ENCODE data around the gene SIAH3. TPM values are rescaled to one million over a fixed set of nuclear protein-coding genes. Genes with fewer than 3 reads are reported as not detected.

Gene SIAH3
- total RNA-seq, 3 donors from 2014 or later (not counting 1 experiment from before 2014, with no cell fraction given) = not detected

DNA sequence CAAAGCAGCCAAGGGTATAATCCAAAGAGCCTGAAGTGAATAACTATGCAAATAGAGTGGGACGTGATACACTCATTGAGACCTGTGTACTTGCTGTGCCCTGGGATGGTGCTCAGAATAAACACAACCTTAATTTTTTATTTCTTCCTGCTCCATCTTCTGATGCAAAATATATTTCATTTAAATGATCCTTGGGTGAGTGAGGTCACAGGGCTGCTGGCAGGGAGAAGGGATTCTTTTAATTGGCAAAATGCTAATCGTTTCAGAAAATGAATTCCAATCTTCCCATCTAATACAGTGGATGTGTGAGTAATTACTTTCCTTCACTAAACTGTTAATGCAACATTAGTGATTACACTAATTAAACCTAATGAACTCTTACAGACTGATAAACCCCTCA, 63.5 kb downstream of the SIAH3 start:
- ATAC-seq (no peak), DNase-seq (no peak)
- Histone ChIP-seq H3K4me1 (ENCODE audit: control insufficient read depth, insufficient read depth, low read length) (no peaks in the 10 kb centered on the region), H3K9me3 (ENCODE audit: control insufficient read depth, insufficient read depth, low read length) (no peaks in the 10 kb centered on the region), H3K27me3 (ENCODE audit: control insufficient read depth, insufficient read depth, low read length) (no peaks in the 10 kb centered on the region), H3K36me3 (ENCODE audit: control insufficient read depth, insufficient read depth, low read length) (no peaks in the 10 kb centered on the region), H3K4me3 (ENCODE audit: low read length) (no peak overlapping the region), H3K27ac (ENCODE audit: low read length) (no peak overlapping the region)
- H3K27me3 Mint-ChIP-seq (ENCODE audit: low read depth in 2 of 2) = peaks cover 14 to 24% of the 10 kb centered on the region in 2 donors
- 100% methylated on average over 1 of the region's 2 CpGs for WGBS (ENCODE audit: insufficient coverage)
- TF ChIP-seq, protein P1, sequence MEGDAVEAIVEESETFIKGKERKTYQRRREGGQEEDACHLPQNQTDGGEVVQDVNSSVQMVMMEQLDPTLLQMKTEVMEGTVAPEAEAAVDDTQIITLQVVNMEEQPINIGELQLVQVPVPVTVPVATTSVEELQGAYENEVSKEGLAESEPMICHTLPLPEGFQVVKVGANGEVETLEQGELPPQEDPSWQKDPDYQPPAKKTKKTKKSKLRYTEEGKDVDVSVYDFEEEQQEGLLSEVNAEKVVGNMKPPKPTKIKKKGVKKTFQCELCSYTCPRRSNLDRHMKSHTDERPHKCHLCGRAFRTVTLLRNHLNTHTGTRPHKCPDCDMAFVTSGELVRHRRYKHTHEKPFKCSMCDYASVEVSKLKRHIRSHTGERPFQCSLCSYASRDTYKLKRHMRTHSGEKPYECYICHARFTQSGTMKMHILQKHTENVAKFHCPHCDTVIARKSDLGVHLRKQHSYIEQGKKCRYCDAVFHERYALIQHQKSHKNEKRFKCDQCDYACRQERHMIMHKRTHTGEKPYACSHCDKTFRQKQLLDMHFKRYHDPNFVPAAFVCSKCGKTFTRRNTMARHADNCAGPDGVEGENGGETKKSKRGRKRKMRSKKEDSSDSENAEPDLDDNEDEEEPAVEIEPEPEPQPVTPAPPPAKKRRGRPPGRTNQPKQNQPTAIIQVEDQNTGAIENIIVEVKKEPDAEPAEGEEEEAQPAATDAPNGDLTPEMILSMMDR (IDR thresholded peaks at IDR 0.05) = no peak
- H3K4me1 Mint-ChIP-seq = no peaks in the 10 kb centered on the region
- H3K4me3 Mint-ChIP-seq = no peak overlapping the region
- no peaks in the 10 kb centered on the region for H3K36me3 Mint-ChIP-seq
- intact Hi-C loops (cut with micrococcal nuclease) = no loop called here
- H3K9me3 Mint-ChIP-seq = no peaks in the 10 kb centered on the region
- H3K27ac Mint-ChIP-seq = no peak overlapping the region

DNA sequence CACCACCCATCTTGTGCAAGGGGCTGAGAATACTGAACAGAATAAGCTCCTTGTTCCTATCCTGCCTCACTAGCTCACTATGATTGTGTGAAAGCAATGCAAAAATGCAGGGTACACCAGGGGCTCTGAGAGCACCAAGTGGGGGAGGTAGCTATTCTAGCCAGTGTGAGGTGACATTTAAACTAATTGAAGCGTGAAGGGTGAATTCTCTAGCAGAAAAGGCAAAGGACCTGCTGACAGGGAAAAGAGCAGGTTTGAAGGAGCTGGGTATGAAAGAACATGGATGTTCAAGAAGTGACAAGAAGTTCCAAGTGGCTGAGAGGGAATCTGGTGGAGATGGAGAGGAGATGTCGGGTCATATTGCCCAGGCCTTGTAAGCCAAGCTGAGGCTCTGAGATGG, 64.2 kb downstream of the SIAH3 start:
- Mint-ChIP-seq H3K9me3 (no peaks in the 10 kb centered on the region), H3K36me3 (no peaks in the 10 kb centered on the region), H3K27me3 (ENCODE audit: low read depth in 2 of 2) (peaks cover 14 to 24% of the 10 kb centered on the region in 2 donors), H3K4me3 (no peak overlapping the region), H3K27ac (no peak overlapping the region), H3K4me1 (no peaks in the 10 kb centered on the region)
- no peak overlapping the region for H3K4me3 ChIP-seq (ENCODE audit: low read length)
- no peaks in the 10 kb centered on the region for H3K27me3 ChIP-seq (ENCODE audit: control insufficient read depth, insufficient read depth, low read length)
- TF ChIP-seq, protein P1 (IDR thresholded peaks at IDR 0.05) = no peak
- 88% methylated on average over 2 of the region's 2 CpGs for WGBS (ENCODE audit: insufficient coverage)
- no peaks in the 10 kb centered on the region for H3K9me3 ChIP-seq (ENCODE audit: control insufficient read depth, insufficient read depth, low read length)
- intact Hi-C loops (cut with micrococcal nuclease) = no loop called here
- H3K36me3 ChIP-seq (ENCODE audit: control insufficient read depth, insufficient read depth, low read length) = no peaks in the 10 kb centered on the region
- no peaks in the 10 kb centered on the region for H3K4me1 ChIP-seq (ENCODE audit: control insufficient read depth, insufficient read depth, low read length)
- DNase-seq (no peak), ATAC-seq (no peak)
- H3K27ac ChIP-seq (ENCODE audit: low read length) = no peak overlapping the region

DNA sequence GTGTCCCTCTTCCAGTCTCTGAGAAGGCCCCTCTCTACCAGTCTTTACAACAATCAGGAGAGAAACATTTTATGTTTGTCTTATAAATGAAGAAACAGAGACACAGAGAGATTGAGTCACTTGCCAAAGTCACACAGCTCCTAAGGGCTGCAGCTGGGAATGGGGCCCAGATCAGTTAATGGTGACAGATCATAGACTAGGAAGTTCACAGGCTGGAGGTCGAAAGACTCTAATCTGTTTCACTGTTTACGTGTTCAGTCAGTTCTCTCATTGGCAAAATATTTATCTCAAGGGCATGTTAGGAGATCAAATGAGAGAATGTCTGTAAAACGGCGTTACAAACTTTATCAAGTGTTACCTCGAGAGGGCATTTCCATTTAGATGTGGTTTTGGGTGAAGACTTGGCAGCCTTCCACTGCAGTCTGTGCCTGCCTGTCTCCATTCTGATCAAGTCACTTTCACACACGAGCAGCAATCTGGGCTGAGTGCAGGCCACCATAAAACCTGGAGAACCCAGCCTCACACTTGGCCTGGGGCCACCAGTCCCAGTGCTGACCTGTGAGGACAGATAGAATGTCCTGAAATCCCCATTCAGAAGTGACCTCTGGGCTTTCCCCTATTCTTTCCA, 65.1 kb downstream of the SIAH3 start:
- H3K36me3 Mint-ChIP-seq = no peaks in the 10 kb centered on the region
- WGBS (ENCODE audit: insufficient coverage) = 56% methylated on average over 6 of the region's 6 CpGs
- DNase-seq = peak in 1 of 2 donors; percentile 39
- no peaks in the 10 kb centered on the region for H3K4me1 Mint-ChIP-seq
- intact Hi-C loops (cut with micrococcal nuclease) = no loop called here
- H3K9me3 Mint-ChIP-seq = no peaks in the 10 kb centered on the region
- H3K27ac Mint-ChIP-seq = no peak overlapping the region
- H3K4me3 ChIP-seq (ENCODE audit: low read length) = no peak overlapping the region
- no peaks in the 10 kb centered on the region for H3K27me3 ChIP-seq (ENCODE audit: control insufficient read depth, insufficient read depth, low read length)
- H3K9me3 ChIP-seq (ENCODE audit: control insufficient read depth, insufficient read depth, low read length) = no peaks in the 10 kb centered on the region
- peaks cover 14 to 24% of the 10 kb centered on the region in 2 donors for H3K27me3 Mint-ChIP-seq (ENCODE audit: low read depth in 2 of 2)
- H3K27ac ChIP-seq (ENCODE audit: low read length) = no peak overlapping the region
- no peaks in the 10 kb centered on the region for H3K4me1 ChIP-seq (ENCODE audit: control insufficient read depth, insufficient read depth, low read length)
- H3K4me3 Mint-ChIP-seq = no peak overlapping the region
- TF ChIP-seq, protein P1 (IDR thresholded peaks at IDR 0.05) = no peak
- ATAC-seq = no peak
- no peaks in the 10 kb centered on the region for H3K36me3 ChIP-seq (ENCODE audit: control insufficient read depth, insufficient read depth, low read length)

Data from natural killer cell (primary cell).